NAMALWA (cell line): ENCODE data around the gene TMTC1.

Experiments
- DNase-seq: peaks from one replicate; pipeline ENCODE4 v3.0.0-alpha.2; 2015; ENCODE audit warnings: low spot score

TMTC1 gene

GRCh38 chr12:29531471-29531870, 252.3 kb downstream of the TMTC1 start:
- DNase-seq: no peak

- DNase-seq: no peak
Observed at GRCh38 chr12:29530436-29530835, 253.3 kb downstream of the TMTC1 start.

DNA sequence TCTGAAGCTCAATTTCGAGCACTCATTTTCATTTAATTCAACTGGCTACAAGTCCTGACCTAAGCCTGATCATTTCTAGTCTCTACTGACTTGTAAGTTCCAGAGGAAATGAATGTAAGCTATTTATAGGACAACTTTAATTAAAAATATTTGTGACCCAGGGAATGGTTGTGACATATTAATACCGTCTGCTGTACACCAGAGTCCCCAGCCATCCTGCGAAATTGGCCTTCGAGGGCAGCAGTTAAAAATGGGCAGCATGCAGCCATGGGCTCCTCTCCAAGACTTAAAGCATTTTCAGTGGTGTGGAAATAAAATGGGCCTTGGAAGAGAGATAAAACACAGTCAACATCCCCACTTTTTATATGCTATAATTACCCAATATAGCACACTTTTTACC, 255.6 kb downstream of the TMTC1 start:
- no peak for DNase-seq

- no peak for DNase-seq
Observed at GRCh38 chr12:29521951-29522350, 261.8 kb downstream of the TMTC1 start.

- DNase-seq: peak; percentile 67
Observed at GRCh38 chr12:29519585-29520182, 264.1 kb downstream of the TMTC1 start.

- no peak for DNase-seq
Observed at GRCh38 chr12:29518407-29518806, 265.3 kb downstream of the TMTC1 start.

DNA sequence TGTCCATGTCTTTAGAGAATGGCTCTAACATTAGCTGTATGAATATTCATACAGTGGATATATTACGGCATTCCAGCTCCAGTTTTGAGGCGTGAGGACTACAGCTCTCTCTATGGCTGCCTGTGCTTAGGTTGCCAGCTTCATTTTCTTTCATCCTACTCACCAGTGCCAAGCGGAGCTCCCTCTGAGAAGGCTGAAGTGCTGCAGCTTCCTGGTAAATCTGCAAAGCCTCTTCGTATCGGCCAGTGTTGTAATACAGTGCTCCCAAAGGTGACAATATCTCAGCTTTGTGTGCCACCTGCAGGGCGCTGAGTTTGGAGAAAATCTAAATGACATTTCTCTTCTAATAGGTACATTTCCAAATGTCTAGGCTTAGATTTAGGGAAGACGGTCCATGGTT, 266.5 kb downstream of the TMTC1 start:
- no peak for DNase-seq

DNA sequence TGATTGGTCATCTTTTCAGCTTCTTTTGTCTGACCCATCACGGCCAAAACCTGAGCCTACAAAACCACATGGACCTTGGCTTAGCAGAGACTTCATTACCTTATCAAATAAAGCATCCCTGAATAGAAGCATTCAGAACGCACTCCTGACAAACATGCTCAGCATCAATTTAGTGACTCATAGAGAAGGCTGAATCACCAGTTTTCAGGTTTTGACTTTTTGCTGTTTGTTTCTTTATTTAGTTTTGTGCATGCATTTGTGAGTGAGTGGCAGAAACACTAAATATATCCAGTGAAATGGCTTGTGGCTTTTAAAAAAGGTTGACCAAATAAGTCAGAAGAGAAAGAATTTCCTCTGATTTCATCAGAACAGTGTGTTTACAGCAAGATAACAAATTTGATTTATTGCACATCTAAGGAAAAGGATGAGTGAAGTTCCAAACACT, 267.3 kb downstream of the TMTC1 start:
- DNase-seq: no peak

- DNase-seq: no peak
Observed at GRCh38 chr12:29510591-29511185, 273.1 kb downstream of the TMTC1 start.

GRCh38 chr12:29509503-29509902, 274.2 kb downstream of the TMTC1 start:
- no peak for DNase-seq

- no peak for DNase-seq
Observed at GRCh38 chr12:29508949-29509348, 274.8 kb downstream of the TMTC1 start.

- DNase-seq: no peak
Observed at GRCh38 chr12:29505122-29505521, 278.6 kb downstream of the TMTC1 start.

DNA sequence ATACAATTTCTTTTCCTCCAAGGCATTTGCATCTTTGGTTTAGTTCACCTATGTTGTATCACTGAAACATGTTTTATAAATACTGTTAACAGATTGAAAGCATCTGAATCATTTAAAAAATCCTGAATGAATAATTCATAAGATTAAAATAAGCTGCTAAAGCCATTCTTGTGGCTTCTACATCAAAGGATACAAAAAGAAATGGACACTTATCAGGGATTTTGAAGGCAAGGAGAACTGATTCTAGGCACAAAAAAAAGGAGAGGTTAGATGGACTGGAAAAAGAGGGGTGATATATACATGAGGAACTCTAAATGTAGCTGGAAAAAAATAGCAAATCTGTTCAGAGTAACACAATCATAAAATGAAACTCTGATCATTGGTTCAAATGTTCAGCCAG, 280.5 kb downstream of the TMTC1 start:
- no peak for DNase-seq

DNA sequence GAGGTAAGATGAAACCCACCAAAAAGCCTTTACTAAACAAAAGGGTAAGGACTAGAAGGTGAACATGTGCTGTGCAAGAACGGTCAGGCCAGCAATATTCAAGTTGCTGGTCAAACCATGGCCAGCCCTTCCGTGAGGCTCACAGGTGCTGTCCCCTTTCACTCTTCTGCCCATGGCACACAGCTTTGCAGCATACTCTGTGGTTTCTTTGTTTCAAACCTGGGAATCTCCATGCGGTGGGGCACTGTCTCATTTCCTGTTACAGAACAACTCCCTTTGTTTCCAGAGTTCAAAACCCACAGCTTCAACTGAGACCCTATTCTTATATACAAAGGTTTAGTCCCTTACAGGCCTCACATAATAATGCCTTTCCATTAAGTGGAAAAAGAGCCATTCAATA, 284.5 kb downstream of the TMTC1 start:
- no peak for DNase-seq

DNA sequence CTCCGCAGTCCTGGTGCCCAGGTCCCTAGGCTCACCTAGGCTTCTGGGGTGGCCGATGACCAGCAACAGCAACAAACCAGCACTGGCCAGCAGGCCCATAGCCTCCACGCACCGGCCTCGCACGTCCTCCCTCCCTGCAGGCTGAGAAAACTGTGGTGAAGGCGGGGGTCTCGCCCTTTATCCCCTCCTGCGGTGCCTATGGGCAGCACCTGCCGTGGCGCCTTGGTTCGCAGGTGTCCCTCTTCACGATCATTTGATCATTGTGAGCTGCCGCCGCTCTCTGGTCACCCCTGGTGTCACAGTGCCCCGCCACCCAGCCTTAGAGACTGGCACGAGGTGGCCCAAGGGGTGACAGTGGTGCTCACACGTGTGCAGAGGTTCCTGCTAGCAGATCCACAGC, 286.2 kb downstream of the TMTC1 start, which contains the start of gene OVCH1:
Gene OVCH1, minus strand, starts transcription at position 99 of the 400 bp plus-strand sequence. Its CDS starts 0 bp downstream, at position 99.
- no peak for DNase-seq

DNA sequence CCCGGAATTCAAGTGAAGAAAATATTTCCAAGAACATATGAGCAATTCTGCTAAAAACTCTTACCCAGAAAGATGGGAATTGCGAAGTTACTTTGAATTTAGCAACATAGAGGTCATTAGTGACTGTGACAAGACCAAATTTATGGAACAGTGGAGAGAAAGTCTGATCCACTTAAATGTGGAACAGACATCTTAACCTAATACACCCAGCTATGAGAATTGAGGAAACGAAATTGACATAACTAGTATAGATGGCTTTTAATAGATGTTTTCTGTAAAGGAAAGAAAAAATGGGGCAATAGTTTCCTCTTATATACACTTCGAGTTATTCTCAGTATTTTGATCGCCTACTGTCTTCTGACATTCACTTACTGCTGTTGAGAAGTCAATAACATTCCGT, 290.9 kb downstream of the TMTC1 start:
- no peak for DNase-seq

- DNase-seq: no peak
Observed at GRCh38 chr12:29486972-29487371, 296.8 kb downstream of the TMTC1 start.

GRCh38 chr12:29463198-29463597, 320.5 kb downstream of the TMTC1 start:
- DNase-seq: no peak

GRCh38 chr12:29460082-29460481, 323.7 kb downstream of the TMTC1 start:
- DNase-seq: no peak

DNA sequence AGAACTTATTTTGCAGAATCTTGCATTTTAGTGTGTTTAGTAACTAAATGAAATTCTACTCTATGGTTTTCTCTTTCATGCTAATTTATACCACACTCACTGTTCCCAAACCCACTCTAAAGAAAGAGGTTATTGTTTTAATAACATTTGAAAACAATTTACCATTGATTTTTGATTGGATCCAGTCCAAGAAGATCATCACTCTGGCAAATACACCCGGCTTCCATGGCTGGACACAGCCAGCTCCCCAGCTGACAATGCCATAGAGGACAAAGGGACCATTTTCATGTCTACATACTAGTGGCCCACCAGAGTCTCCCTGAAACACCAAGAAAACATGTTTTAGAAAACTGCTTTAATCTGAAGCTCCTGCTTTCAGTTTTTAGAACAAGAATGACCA, 328.7 kb downstream of the TMTC1 start:
- no peak for DNase-seq

- DNase-seq: no peak
Observed at GRCh38 chr12:29451888-29452287, 331.9 kb downstream of the TMTC1 start.
